Measurements from ENCODE around the gene MBD3L3. TPM values are rescaled to one million over a fixed set of nuclear protein-coding genes. Genes with fewer than 3 reads are reported as not detected.

MBD3L3 gene
- total and polyA plus RNA-seq, 10 of the 15 experiments (the other 5 are each of a cell fraction or from before 2014, with no cell fraction given), result not detected

DNA sequence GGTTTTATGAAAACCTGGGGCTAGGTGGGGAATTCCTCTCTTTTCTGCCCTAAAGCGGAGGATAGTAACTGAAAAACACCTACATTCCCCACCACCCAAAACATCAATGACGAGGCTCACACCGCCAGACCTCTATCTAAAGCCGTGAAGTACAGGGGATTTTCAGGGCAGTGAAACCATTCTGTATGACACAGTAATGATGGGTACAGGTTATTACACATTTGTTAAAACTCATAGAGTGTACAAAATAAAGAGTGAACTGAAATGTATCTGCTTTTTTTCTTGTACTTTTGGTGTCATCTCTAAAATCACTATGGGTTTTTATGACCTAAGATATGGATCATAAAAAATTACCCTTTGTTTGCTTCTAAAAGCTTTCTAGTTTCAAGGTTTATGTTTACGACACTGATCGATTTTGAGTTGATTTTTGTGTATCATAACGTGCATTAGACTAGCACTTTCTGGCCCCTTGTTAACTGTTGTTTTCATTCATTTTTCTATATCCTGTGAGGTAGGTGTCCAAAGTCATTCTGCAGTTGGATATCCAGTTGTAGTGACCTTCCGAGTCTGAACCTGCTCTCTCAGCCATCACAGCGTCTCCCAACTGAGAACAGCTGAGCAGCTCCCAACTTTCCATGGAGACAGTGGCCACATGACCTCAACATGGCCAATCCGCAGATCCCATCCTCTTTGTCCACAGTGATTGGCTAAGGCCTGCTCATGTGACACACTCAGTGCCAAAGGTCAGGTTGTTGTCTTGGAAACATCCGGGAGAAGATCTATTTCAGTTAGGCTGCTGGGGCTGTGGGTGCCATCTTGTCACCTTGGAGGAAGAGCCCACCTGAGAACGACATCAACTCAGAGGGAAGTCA lies 47.5 kb downstream of the MBD3L3 start (continued):
- TF ChIP-seq, protein P1, sequence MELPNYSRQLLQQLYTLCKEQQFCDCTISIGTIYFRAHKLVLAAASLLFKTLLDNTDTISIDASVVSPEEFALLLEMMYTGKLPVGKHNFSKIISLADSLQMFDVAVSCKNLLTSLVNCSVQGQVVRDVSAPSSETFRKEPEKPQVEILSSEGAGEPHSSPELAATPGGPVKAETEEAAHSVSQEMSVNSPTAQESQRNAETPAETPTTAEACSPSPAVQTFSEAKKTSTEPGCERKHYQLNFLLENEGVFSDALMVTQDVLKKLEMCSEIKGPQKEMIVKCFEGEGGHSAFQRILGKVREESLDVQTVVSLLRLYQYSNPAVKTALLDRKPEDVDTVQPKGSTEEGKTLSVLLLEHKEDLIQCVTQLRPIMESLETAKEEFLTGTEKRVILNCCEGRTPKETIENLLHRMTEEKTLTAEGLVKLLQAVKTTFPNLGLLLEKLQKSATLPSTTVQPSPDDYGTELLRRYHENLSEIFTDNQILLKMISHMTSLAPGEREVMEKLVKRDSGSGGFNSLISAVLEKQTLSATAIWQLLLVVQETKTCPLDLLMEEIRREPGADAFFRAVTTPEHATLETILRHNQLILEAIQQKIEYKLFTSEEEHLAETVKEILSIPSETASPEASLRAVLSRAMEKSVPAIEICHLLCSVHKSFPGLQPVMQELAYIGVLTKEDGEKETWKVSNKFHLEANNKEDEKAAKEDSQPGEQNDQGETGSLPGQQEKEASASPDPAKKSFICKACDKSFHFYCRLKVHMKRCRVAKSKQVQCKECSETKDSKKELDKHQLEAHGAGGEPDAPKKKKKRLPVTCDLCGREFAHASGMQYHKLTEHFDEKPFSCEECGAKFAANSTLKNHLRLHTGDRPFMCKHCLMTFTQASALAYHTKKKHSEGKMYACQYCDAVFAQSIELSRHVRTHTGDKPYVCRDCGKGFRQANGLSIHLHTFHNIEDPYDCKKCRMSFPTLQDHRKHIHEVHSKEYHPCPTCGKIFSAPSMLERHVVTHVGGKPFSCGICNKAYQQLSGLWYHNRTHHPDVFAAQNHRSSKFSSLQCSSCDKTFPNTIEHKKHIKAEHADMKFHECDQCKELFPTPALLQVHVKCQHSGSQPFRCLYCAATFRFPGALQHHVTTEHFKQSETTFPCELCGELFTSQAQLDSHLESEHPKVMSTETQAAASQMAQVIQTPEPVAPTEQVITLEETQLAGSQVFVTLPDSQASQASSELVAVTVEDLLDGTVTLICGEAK (IDR thresholded peaks at IDR 0.05; ENCODE audit: borderline replicate concordance), result no peak; the same call in 1 of the 2 replicates
- no peak for TF ChIP-seq CHD2 (IDR thresholded peaks at IDR 0.05; ENCODE audit: borderline replicate concordance, low read depth, low read length)
- TF ChIP-seq, protein P2, sequence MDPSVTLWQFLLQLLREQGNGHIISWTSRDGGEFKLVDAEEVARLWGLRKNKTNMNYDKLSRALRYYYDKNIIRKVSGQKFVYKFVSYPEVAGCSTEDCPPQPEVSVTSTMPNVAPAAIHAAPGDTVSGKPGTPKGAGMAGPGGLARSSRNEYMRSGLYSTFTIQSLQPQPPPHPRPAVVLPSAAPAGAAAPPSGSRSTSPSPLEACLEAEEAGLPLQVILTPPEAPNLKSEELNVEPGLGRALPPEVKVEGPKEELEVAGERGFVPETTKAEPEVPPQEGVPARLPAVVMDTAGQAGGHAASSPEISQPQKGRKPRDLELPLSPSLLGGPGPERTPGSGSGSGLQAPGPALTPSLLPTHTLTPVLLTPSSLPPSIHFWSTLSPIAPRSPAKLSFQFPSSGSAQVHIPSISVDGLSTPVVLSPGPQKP (IDR thresholded peaks at IDR 0.05; ENCODE audit: low read depth, low read length), result no peak
- TF ChIP-seq, protein P3, sequence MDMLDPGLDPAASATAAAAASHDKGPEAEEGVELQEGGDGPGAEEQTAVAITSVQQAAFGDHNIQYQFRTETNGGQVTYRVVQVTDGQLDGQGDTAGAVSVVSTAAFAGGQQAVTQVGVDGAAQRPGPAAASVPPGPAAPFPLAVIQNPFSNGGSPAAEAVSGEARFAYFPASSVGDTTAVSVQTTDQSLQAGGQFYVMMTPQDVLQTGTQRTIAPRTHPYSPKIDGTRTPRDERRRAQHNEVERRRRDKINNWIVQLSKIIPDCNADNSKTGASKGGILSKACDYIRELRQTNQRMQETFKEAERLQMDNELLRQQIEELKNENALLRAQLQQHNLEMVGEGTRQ (IDR thresholded peaks at IDR 0.05; ENCODE audit: borderline replicate concordance, low read depth, low read length), result peak; percentile 57; the same call in 1 of the 2 replicates
- peak; percentile 51; the same call in 1 of the 2 replicates for TF ChIP-seq ZNF217 (IDR thresholded peaks at IDR 0.05)
- TF ChIP-seq TBL1XR1 (IDR thresholded peaks at IDR 0.05; ENCODE audit: low read depth, low read length), result no peak
- TF ChIP-seq SMC3 (IDR thresholded peaks at IDR 0.05; ENCODE audit: borderline replicate concordance, low read length), result no peak
- no peak for TF ChIP-seq PAX5 (IDR thresholded peaks at IDR 0.05; ENCODE audit: borderline replicate concordance, low read depth, low read length)
- TF ChIP-seq IKZF2 (IDR thresholded peaks at IDR 0.05), result peak in 1 of 2 experiments; percentile 35; a peak in 1 of 4 replicates
- peak; percentile 86 for TF ChIP-seq MTA2 (IDR thresholded peaks at IDR 0.05; ENCODE audit: low read depth)
- TF ChIP-seq CREB1 (IDR thresholded peaks at IDR 0.05; ENCODE audit: low read depth), result peak; percentile 52; the same call in 1 of the 2 replicates
- peak; percentile 87 for TF ChIP-seq RAD51 (IDR thresholded peaks at IDR 0.05)
- TF ChIP-seq IKZF1 (conservative IDR thresholded peaks at IDR 0.05), result peak; percentile 53
- 0 out of 2 replicates have a peak, but pooled peaks have one; percentile 16 for TF ChIP-seq CREM (IDR thresholded peaks at IDR 0.05; ENCODE audit: low read depth)
- peak; percentile 29 for TF ChIP-seq MEF2B (IDR thresholded peaks at IDR 0.05; ENCODE audit: partially characterized antibody, poor library complexity, severe bottlenecking)
- no peak for TF ChIP-seq RAD21 (IDR thresholded peaks at IDR 0.05; ENCODE audit: insufficient read depth, low read depth, low read length)
- peak; percentile 73 for TF ChIP-seq NR2C1 (IDR thresholded peaks at IDR 0.05)
- peak; percentile 34; the same call in 1 of the 2 replicates for TF ChIP-seq NFYB (IDR thresholded peaks at IDR 0.05; ENCODE audit: insufficient read depth, low read depth, low read length)
- no peak for TF ChIP-seq POLR2AphosphoS2 (IDR thresholded peaks at IDR 0.05; ENCODE audit: low read depth, low read length)
- TF ChIP-seq RELB (IDR thresholded peaks at IDR 0.05; ENCODE audit: low read depth), result peak; percentile 87

All from GM12878 (cell line).